H9 (cell line): ENCODE data around the gene PGAM1. TPM values are rescaled to one million over a fixed set of nuclear protein-coding genes. Genes with fewer than 3 reads are reported as not detected.
A peak's percentile ranks its signal among the peaks of the same experiment; 100 is the strongest.

Source experiments
- DNase-seq: peaks from one replicate; pipeline ENCODE4 v3.0.0-alpha.2; 2017
- H2AFZ ChIP-seq: one replicate; pipeline ENCODE4 v1.6.1; 2013; ENCODE audit warnings: mild to moderate bottlenecking, low read length, control low read depth, moderate library complexity
- H2AK5ac ChIP-seq: 2 replicates; pipeline ENCODE4 v1.6.1; 2013; ENCODE audit warnings: low read length, control low read depth, mixed read lengths; ENCODE audit not compliant: insufficient read length
- H2BK120ac ChIP-seq: one replicate; pipeline ENCODE4 v1.6.1; 2013; ENCODE audit warnings: low read depth, mild to moderate bottlenecking, low read length, control low read depth, inconsistent platforms; ENCODE audit not compliant: poor library complexity, severe bottlenecking
- H2BK12ac ChIP-seq: 2 replicates; pipeline ENCODE4 v1.6.1; 2013; ENCODE audit warnings: low read length, control low read depth, mixed read lengths, low read depth; ENCODE audit not compliant: insufficient read length
- H2BK15ac ChIP-seq: 2 replicates; pipeline ENCODE4 v1.6.1; 2013; ENCODE audit warnings: low read depth, low read length, control low read depth
- H2BK20ac ChIP-seq: one replicate; pipeline ENCODE4 v1.6.1; 2013; ENCODE audit warnings: low read depth, mild to moderate bottlenecking, low read length, control low read depth, inconsistent platforms; ENCODE audit not compliant: poor library complexity, severe bottlenecking
- H2BK5ac ChIP-seq: 2 replicates; pipeline ENCODE4 v1.6.1; 2013; ENCODE audit warnings: low read length, control low read depth, mixed read lengths; ENCODE audit not compliant: insufficient read length
- H3K14ac ChIP-seq: 2 replicates; pipeline ENCODE4 v1.6.1; 2013; ENCODE audit warnings: low read length, control low read depth; ENCODE audit not compliant: insufficient read depth
- H3K18ac ChIP-seq: 2 replicates; pipeline ENCODE4 v1.6.1; 2013; ENCODE audit warnings: low read depth, mild to moderate bottlenecking, mixed read lengths, low read length, control low read depth; ENCODE audit not compliant: insufficient read length
- H3K23ac ChIP-seq: 2 replicates; pipeline ENCODE4 v1.6.1; 2013; ENCODE audit warnings: low read length, control low read depth, mixed read lengths, low read depth; ENCODE audit not compliant: insufficient read length
- H3K23me2 ChIP-seq: 2 replicates; pipeline ENCODE4 v1.6.1; 2013; ENCODE audit warnings: low read depth, mild to moderate bottlenecking, mixed read lengths, low read length, control low read depth; ENCODE audit not compliant: insufficient read length, poor library complexity, severe bottlenecking
- H3K27ac ChIP-seq: 2 replicates; pipeline ENCODE4 v1.5.1; 2013; ENCODE audit warnings: low read length, control low read depth, mixed read lengths, low read depth; ENCODE audit not compliant: insufficient read length
- H3K27me3 ChIP-seq: 2 replicates; pipeline ENCODE4 v1.6.1; 2013; ENCODE audit warnings: low read length, control low read depth, inconsistent platforms; ENCODE audit not compliant: insufficient read depth
- H3K4ac ChIP-seq: 2 replicates; pipeline ENCODE4 v1.6.1; 2013; ENCODE audit warnings: low read depth, mild to moderate bottlenecking, control low read depth, inconsistent platforms, low read length, moderate library complexity
- H3K4me1 ChIP-seq: 2 replicates; pipeline ENCODE4 v1.6.1; 2013; ENCODE audit warnings: low read length, control low read depth, inconsistent platforms; ENCODE audit not compliant: insufficient read depth
- H3K4me2 ChIP-seq: 2 replicates; pipeline ENCODE4 v1.6.1; 2013; ENCODE audit warnings: low read length, control low read depth, mixed read lengths; ENCODE audit not compliant: insufficient read length, insufficient read depth
- H3K56ac ChIP-seq: 2 replicates; pipeline ENCODE4 v1.6.1; 2013; ENCODE audit warnings: low read depth, mild to moderate bottlenecking, mixed read lengths, low read length, control low read depth; ENCODE audit not compliant: insufficient read length
- H3K79me1 ChIP-seq: 2 replicates; pipeline ENCODE4 v1.6.1; 2013; ENCODE audit warnings: low read depth, mild to moderate bottlenecking, moderate library complexity, low read length, control low read depth, inconsistent platforms; ENCODE audit not compliant: insufficient read depth, poor library complexity, severe bottlenecking
- H3K79me2 ChIP-seq: 2 replicates; pipeline ENCODE4 v1.6.1; 2013; ENCODE audit warnings: low read length, control low read depth, inconsistent platforms; ENCODE audit not compliant: insufficient read depth
- H3K9ac ChIP-seq: 2 replicates; pipeline ENCODE4 v1.6.1; 2013; ENCODE audit warnings: low read length, control low read depth, mixed read lengths; ENCODE audit not compliant: insufficient read length; ENCODE audit errors: extremely low read depth
- H3K9me3 ChIP-seq: one replicate; pipeline ENCODE4 v1.6.1; 2013; ENCODE audit warnings: low read depth, low read length, inconsistent platforms; ENCODE audit not compliant: control insufficient read depth
- H3T11ph ChIP-seq: one replicate; pipeline ENCODE4 v1.6.1; 2013; ENCODE audit warnings: mild to moderate bottlenecking, low read length, control low read depth, inconsistent platforms
- H4K20me1 ChIP-seq: one replicate; pipeline ENCODE4 v1.6.1; 2013; ENCODE audit not compliant: control insufficient read depth, insufficient read length, insufficient read depth
- H4K5ac ChIP-seq: 2 replicates; pipeline ENCODE4 v1.6.1; 2013; ENCODE audit warnings: low read depth, mild to moderate bottlenecking, mixed read lengths, low read length, control low read depth; ENCODE audit not compliant: insufficient read length
- H4K8ac ChIP-seq: replicated peaks from 2 replicates; pipeline ENCODE4 v1.6.1; 2013; ENCODE audit warnings: low read length, control low read depth, mixed read lengths, low read depth; ENCODE audit not compliant: insufficient read length
- H4K91ac ChIP-seq: 2 replicates; pipeline ENCODE4 v1.6.1; 2013; ENCODE audit warnings: low read depth, mild to moderate bottlenecking, moderate library complexity, mixed read lengths, low read length, control low read depth; ENCODE audit not compliant: insufficient read length
- H3K27ac Mint-ChIP-seq, 3 experiments: 2 replicates in 2 of 3; 3 replicates in 1 of 3; pipeline ENCODE4 v1.8.0; 2020 to 2021; ENCODE audit warnings: mixed read lengths in 3 of 3, mild to moderate bottlenecking in 1 of 3, moderate library complexity in 1 of 3
- H3K27me3 Mint-ChIP-seq: 2 replicates; pipeline ENCODE4 v1.8.0; 2021; ENCODE audit warnings: low read depth, mild to moderate bottlenecking, moderate library complexity, mixed read lengths
- H3K36me3 Mint-ChIP-seq, 3 experiments: 2 replicates in 2 of 3; 3 replicates in 1 of 3; pipeline ENCODE4 v1.8.0; 2020 to 2021; ENCODE audit warnings: low read depth in 3 of 3, mixed read lengths in 3 of 3; ENCODE audit not compliant: insufficient read depth in 1 of 3
- H3K4me1 Mint-ChIP-seq, 2 experiments: 2 replicates each; pipeline ENCODE4 v1.8.0; 2020; ENCODE audit warnings: mixed read lengths in 2 of 2
- H3K4me3 Mint-ChIP-seq, 2 experiments: 2 replicates in 1 of 2; 3 replicates in 1 of 2; pipeline ENCODE4 v1.8.0; 2020 to 2021; ENCODE audit warnings: mild to moderate bottlenecking in 2 of 2, mixed read lengths in 2 of 2, moderate library complexity in 1 of 2
- H3K9me3 Mint-ChIP-seq, 2 experiments: 2 replicates in 1 of 2; 3 replicates in 1 of 2; pipeline ENCODE4 v1.8.0; 2020; ENCODE audit warnings: mild to moderate bottlenecking in 2 of 2, mixed read lengths in 2 of 2, moderate library complexity in 1 of 2
- WGBS: extraction: QIAGEN DNeasy Blood & Tissue Kit; methylation state at CpG from one replicate; pipeline ENCODE4 v1.1.7; 2013; ENCODE audit warnings: missing lambda C conversion rate, low lambda C conversion rate, mixed read lengths; ENCODE audit not compliant: insufficient read length; ENCODE audit errors: extremely low coverage; 5-methylcytosine and 5-hydroxymethylcytosine counted together
- total RNA-seq: library from RNA; stranded (reverse); gene quantifications from 2 replicates; pipeline ENCODE4 v1.2.1, GENCODE V29; 2021
- TF ChIP-seq, protein P1 (sequence below): fragments of 200-600 bp; sonication (generic); conservative IDR thresholded peaks from 3 replicates; pipeline ENCODE4 v1.8.0; 2021; ENCODE audit warnings: antibody characterized with exemption, mild to moderate bottlenecking

The PGAM1 gene
- total RNA-seq, 1 experiment from 2014 or later, result 932 TPM

DNA sequence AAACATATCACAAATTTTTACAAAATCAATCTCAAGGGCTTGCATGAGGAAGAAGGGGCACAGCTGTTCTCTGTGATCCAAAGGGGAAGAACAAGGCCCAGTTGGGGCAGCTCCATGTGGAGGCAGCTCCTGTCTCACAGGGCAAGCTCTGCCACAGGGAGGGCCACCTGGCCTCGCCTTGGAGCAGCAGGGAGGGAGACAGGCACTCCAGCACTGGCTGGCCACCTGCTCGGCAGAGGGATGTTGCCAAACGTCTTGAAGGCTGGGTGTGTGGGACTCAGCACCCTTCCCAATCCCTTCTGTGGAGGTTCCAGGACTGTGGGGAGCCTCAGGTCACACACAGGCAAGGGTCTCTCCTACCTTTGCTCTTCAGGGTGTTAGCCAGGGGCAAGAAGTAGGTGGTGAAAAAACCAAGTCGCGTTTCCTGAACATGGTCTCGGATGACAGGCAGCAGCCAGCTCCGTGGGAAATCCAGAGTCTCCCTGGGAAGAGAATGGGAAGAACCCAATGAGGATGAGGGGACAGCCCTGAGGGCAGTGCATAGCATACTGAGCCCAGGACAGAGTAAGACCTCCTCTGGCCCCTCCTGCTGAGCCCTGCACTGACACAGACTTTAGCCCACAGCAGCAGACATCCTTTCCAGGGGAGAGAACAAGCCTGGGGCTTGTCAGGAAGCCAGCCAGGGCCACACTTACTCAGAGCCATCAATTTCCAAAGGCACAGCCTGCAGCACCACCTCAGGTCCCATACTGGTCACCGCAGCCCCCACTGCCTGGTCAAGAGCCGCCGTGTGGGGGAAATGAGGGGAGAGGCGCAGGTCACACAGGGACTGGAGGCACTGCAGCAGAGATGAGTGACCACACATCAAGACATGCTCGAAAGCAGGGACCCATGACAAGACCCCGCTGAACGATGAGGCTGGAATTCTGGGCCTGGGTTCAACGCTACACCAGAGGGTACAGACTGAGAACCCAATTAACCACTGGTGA is 46.8 kb upstream of the PGAM1 start:
- H2AK5ac ChIP-seq, result no peak overlapping the region
- no peaks in the 10 kb centered on the region for H3K79me2 ChIP-seq
- no peaks in the 10 kb centered on the region for H3K79me1 ChIP-seq
- H3K9me3 ChIP-seq, result no peaks in the 10 kb centered on the region
- H3K4me3 Mint-ChIP-seq, result no peak overlapping the region
- H3K23me2 ChIP-seq, result no peaks in the 10 kb centered on the region
- TF ChIP-seq, protein P1, sequence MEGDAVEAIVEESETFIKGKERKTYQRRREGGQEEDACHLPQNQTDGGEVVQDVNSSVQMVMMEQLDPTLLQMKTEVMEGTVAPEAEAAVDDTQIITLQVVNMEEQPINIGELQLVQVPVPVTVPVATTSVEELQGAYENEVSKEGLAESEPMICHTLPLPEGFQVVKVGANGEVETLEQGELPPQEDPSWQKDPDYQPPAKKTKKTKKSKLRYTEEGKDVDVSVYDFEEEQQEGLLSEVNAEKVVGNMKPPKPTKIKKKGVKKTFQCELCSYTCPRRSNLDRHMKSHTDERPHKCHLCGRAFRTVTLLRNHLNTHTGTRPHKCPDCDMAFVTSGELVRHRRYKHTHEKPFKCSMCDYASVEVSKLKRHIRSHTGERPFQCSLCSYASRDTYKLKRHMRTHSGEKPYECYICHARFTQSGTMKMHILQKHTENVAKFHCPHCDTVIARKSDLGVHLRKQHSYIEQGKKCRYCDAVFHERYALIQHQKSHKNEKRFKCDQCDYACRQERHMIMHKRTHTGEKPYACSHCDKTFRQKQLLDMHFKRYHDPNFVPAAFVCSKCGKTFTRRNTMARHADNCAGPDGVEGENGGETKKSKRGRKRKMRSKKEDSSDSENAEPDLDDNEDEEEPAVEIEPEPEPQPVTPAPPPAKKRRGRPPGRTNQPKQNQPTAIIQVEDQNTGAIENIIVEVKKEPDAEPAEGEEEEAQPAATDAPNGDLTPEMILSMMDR, result no peak
- H3K18ac ChIP-seq, result no peak overlapping the region
- H3T11ph ChIP-seq, result no peak overlapping the region
- H3K4me1 ChIP-seq, result no peaks in the 10 kb centered on the region
- no peak overlapping the region for H2AFZ ChIP-seq
- no peak overlapping the region for H3K14ac ChIP-seq
- no peak overlapping the region for H3K4me2 ChIP-seq
- no peak overlapping the region for H4K91ac ChIP-seq
- no peak overlapping the region for H3K27ac ChIP-seq
- H3K27me3 ChIP-seq, result no peaks in the 10 kb centered on the region
- H3K23ac ChIP-seq, result no peak overlapping the region
- H4K8ac ChIP-seq, result no peak overlapping the region
- H2BK5ac ChIP-seq, result no peak overlapping the region
- H2BK120ac ChIP-seq, result no peak overlapping the region
- no peaks in the 10 kb centered on the region for H3K4me1 Mint-ChIP-seq
- no peak overlapping the region for H3K4ac ChIP-seq
- no peak for DNase-seq
- H3K9ac ChIP-seq, result no peak overlapping the region
- WGBS, result no CpG with 5 or more reads among the region's 15 CpGs
- H3K56ac ChIP-seq, result no peak overlapping the region
- H3K27ac Mint-ChIP-seq, result 0 out of 7 replicates have a peak overlapping the region, but pooled peaks of 1 of the 3 experiments have one; percentile 16
- no peak overlapping the region for H4K5ac ChIP-seq
- no peaks in the 10 kb centered on the region for H3K9me3 Mint-ChIP-seq
- no peak overlapping the region for H2BK15ac ChIP-seq
- no peaks in the 10 kb centered on the region for H3K27me3 Mint-ChIP-seq
- no peaks in the 10 kb centered on the region for H4K20me1 ChIP-seq
- peaks cover 18 to 75% (median 32%) of the 10 kb centered on the region in 3 experiments; a peak in 6 of 7 replicates for H3K36me3 Mint-ChIP-seq
- H2BK20ac ChIP-seq, result no peak overlapping the region
- H2BK12ac ChIP-seq, result no peak overlapping the region
